Fibroblast of lung (primary cell): Measurements from ENCODE around the gene DOLPP1.

Experiments used
- EZH2 ChIP-seq: IDR thresholded peaks from 2 replicates; pipeline ENCODE4 v1.5.1; 2012; ENCODE audit warnings: low read length, control low read depth, mild to moderate bottlenecking; ENCODE audit errors: missing control alignments
- TF ChIP-seq, protein P1 (sequence below), 2 donors: IDR thresholded peaks in 1 of 2; conservative IDR thresholded peaks in 1 of 2; 1 replicate in 1 of 2; 2 replicates in 1 of 2; pipeline ENCODE4 v1.5.1; 2011 to 2012; ENCODE audit warnings: low read length in 2 of 2, control low read depth in 1 of 2, inconsistent platforms in 1 of 2, low read depth in 1 of 2, mild to moderate bottlenecking in 1 of 2

DNA sequence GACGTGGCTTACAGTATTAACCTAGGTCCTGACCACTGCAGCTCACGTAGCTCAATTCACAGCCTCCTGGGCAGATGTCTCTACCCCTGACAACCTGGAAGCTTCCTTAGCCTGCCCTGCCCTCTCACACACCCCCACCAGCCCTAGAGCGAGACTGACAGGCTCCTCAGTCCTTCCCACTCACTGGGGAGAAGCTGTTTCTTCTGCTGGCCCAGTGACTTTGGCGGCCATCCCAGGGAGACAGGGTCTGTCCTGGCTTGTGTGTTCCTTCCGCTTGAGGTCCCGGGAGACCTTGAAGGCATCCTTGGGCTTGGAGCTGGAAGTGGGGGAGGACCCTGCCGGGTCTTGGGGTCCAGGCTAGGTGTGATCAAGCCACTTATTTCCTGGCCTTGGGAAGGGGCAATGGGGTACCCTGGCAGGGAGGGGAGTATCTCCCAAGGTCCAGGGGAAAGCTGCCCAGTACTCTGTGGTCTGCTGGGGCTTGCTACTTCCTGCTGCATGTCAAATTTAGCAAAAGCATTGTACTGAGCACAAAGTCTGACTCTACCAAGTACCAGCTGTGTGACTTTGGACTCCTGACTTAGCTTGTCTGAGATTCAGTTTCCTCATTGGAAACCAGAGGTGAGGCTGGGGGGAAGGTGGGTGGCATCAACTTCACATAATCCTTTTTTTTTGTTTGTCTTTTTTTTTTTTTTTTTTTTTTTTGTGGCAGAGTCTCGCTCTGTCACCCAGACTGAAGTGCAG is 42.6 kb upstream of the DOLPP1 start:
- TF ChIP-seq, protein P1, sequence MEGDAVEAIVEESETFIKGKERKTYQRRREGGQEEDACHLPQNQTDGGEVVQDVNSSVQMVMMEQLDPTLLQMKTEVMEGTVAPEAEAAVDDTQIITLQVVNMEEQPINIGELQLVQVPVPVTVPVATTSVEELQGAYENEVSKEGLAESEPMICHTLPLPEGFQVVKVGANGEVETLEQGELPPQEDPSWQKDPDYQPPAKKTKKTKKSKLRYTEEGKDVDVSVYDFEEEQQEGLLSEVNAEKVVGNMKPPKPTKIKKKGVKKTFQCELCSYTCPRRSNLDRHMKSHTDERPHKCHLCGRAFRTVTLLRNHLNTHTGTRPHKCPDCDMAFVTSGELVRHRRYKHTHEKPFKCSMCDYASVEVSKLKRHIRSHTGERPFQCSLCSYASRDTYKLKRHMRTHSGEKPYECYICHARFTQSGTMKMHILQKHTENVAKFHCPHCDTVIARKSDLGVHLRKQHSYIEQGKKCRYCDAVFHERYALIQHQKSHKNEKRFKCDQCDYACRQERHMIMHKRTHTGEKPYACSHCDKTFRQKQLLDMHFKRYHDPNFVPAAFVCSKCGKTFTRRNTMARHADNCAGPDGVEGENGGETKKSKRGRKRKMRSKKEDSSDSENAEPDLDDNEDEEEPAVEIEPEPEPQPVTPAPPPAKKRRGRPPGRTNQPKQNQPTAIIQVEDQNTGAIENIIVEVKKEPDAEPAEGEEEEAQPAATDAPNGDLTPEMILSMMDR (conservative IDR thresholded peaks at IDR 0.05 in 1 of 2, IDR thresholded peaks at IDR 0.05 in 1 of 2; ENCODE audit: low read depth in 1 of 2, low read length in 2 of 2): no peak
- TF ChIP-seq EZH2: no peak
